ENCODE results near the gene TMTC4.

- no peak for TF ChIP-seq POLR2A (IDR thresholded peaks at IDR 0.05)
- peak in 1 of 3 donors; percentile 16 for TF ChIP-seq CTCF (IDR thresholded peaks at IDR 0.05)
These were observed 101.5 kb downstream of the TMTC4 start for GRCh38 chr13:100573121-100573520.
